HG03520 (cell line): Measurements from ENCODE around the gene ELK4.

Experiments used
- ATAC-seq: cut with Tn5 transposase; IDR thresholded peaks from one replicate; pipeline ENCODE4 v1.9.1; 2021; ENCODE audit warnings: mild to moderate bottlenecking, moderate library complexity; ENCODE audit not compliant: unreplicated experiment

The ELK4 gene

GRCh38 chr1:205630241-205630640 is 1.6 kb downstream of the ELK4 start:
- no peak for ATAC-seq

GRCh38 chr1:205629751-205630150 is 2.1 kb downstream of the ELK4 start:
- no peak for ATAC-seq

- ATAC-seq = no peak
Observed at GRCh38 chr1:205627956-205628355, 3.9 kb downstream of the ELK4 start.

- no peak for ATAC-seq
Observed at GRCh38 chr1:205626216-205626615, 5.6 kb downstream of the ELK4 start.

GRCh38 chr1:205623646-205624045 is 8.2 kb downstream of the ELK4 start:
- ATAC-seq = no peak

GRCh38 chr1:205620269-205620668 is 11.5 kb downstream of the ELK4 start:
- ATAC-seq = no peak

- ATAC-seq = no peak
Observed at GRCh38 chr1:205619376-205619775, 12.4 kb downstream of the ELK4 start.

- ATAC-seq = no peak
Observed at GRCh38 chr1:205616563-205617293, 15.1 kb downstream of the ELK4 start.

GRCh38 chr1:205615789-205616188 is 16.0 kb downstream of the ELK4 start:
- no peak for ATAC-seq

GRCh38 chr1:205613854-205614412 is 17.9 kb downstream of the ELK4 start:
- no peak for ATAC-seq

GRCh38 chr1:205612556-205612955 is 19.3 kb downstream of the ELK4 start:
- ATAC-seq = no peak

- ATAC-seq = no peak
Observed at GRCh38 chr1:205612104-205612503, 19.7 kb downstream of the ELK4 start.

- no peak for ATAC-seq
Observed at GRCh38 chr1:205610901-205611466, 20.8 kb downstream of the ELK4 start.

GRCh38 chr1:205610036-205610435 is 21.8 kb downstream of the ELK4 start:
- ATAC-seq = no peak

GRCh38 chr1:205604825-205605505 is 26.8 kb downstream of the ELK4 start:
- no peak for ATAC-seq

- ATAC-seq = no peak
Observed at GRCh38 chr1:205604059-205604458, 27.8 kb downstream of the ELK4 start.

- ATAC-seq = no peak
Observed at GRCh38 chr1:205601205-205601604, 30.6 kb downstream of the ELK4 start.

- ATAC-seq = peak; percentile 47
Observed at GRCh38 chr1:205600085-205600484, 31.7 kb downstream of the ELK4 start.

GRCh38 chr1:205599669-205600042 is 32.2 kb downstream of the ELK4 start:
- ATAC-seq = no peak

GRCh38 chr1:205598841-205599668 is 32.8 kb downstream of the ELK4 start:
- ATAC-seq = no peak

- no peak for ATAC-seq
Observed at GRCh38 chr1:205597691-205598314, 34.0 kb downstream of the ELK4 start.
